ENCODE results near the gene NAA25. TPM values are rescaled to one million over a fixed set of nuclear protein-coding genes. Genes with fewer than 3 reads are reported as not detected.
"Not testable (repeated sequence)": the region's sequence is repeated elsewhere in the genome, so short reads cannot be mapped to it uniquely, and the experiment has no call there.

Gene NAA25
- total RNA-seq, 1 donor from 2014 or later = 24.1 TPM

DNA sequence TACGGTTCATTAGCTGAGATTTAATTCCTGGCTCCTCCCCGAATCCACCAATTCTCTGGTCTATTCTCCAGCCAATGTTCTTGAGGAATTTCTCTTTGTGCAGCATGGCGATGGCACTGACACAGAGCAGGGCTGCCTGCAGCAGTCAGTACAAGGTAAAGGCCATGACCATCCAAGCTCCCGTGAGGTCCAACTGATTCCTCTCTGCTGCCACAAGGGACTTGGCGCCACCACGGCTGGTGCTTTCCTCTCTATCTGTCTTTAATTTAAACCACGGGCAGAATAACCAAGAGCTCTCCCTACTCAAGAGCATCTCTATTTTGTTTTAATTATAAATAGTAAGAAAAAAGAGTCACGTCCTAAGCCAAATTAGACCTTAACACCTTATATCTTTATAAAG lies 107.8 kb downstream of the NAA25 start:
- intact Hi-C loops (cut with DNase I) = no loop called here
- H3K27me3 ChIP-seq = no peaks in the 10 kb centered on the region
- no peaks in the 10 kb centered on the region for H3K9me3 ChIP-seq
- no peak overlapping the region for H3K27ac ChIP-seq
- H3K36me3 ChIP-seq = no peaks in the 10 kb centered on the region
- peaks cover 6% of the 10 kb centered on the region for H3K4me1 ChIP-seq
- no peak overlapping the region for H3K4me3 ChIP-seq
- TF ChIP-seq POLR2AphosphoS5 (IDR thresholded peaks at IDR 0.05; ENCODE audit: insufficient read depth in 1 of 2, low read depth in 1 of 2) (no peak), POLR2A (IDR thresholded peaks at IDR 0.05) (no peak)
- TF ChIP-seq, protein P1, sequence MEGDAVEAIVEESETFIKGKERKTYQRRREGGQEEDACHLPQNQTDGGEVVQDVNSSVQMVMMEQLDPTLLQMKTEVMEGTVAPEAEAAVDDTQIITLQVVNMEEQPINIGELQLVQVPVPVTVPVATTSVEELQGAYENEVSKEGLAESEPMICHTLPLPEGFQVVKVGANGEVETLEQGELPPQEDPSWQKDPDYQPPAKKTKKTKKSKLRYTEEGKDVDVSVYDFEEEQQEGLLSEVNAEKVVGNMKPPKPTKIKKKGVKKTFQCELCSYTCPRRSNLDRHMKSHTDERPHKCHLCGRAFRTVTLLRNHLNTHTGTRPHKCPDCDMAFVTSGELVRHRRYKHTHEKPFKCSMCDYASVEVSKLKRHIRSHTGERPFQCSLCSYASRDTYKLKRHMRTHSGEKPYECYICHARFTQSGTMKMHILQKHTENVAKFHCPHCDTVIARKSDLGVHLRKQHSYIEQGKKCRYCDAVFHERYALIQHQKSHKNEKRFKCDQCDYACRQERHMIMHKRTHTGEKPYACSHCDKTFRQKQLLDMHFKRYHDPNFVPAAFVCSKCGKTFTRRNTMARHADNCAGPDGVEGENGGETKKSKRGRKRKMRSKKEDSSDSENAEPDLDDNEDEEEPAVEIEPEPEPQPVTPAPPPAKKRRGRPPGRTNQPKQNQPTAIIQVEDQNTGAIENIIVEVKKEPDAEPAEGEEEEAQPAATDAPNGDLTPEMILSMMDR (IDR thresholded peaks at IDR 0.05) = no peak
- no peak for DNase-seq (ENCODE audit: extremely low spot score in 2 of 2)

- H3K4me1 ChIP-seq; H3K27ac ChIP-seq; H3K9me3 ChIP-seq; H3K36me3 ChIP-seq; DNase-seq (ENCODE audit: extremely low spot score in 2 of 2); intact Hi-C loops (cut with DNase I); H3K4me3 ChIP-seq; H3K27me3 ChIP-seq: not testable (repeated sequence)
Observed at GRCh38 chr12:111999129-111999528, 109.5 kb downstream of the NAA25 start.

GRCh38 chr12:111998015-111998414 lies 110.6 kb downstream of the NAA25 start:
- Histone ChIP-seq H3K27me3 (no peaks in the 10 kb centered on the region), H3K4me1 (no peaks in the 10 kb centered on the region), H3K27ac (no peak overlapping the region), H3K36me3 (no peaks in the 10 kb centered on the region), H3K9me3 (no peaks in the 10 kb centered on the region), H3K4me3 (no peak overlapping the region)
- no peak for DNase-seq (ENCODE audit: extremely low spot score in 2 of 2)
- TF ChIP-seq POLR2AphosphoS5 (IDR thresholded peaks at IDR 0.05; ENCODE audit: insufficient read depth in 1 of 2, low read depth in 1 of 2) (no peak), POLR2A (IDR thresholded peaks at IDR 0.05) (no peak)
- TF ChIP-seq, protein P1 (IDR thresholded peaks at IDR 0.05) = no peak
- intact Hi-C loops (cut with DNase I) = no loop called here

- intact Hi-C loops (cut with DNase I) = no loop called here
- DNase-seq (ENCODE audit: extremely low spot score in 2 of 2) = no peak
- TF ChIP-seq POLR2AphosphoS5 (IDR thresholded peaks at IDR 0.05; ENCODE audit: insufficient read depth in 1 of 2, low read depth in 1 of 2) (no peak), POLR2A (IDR thresholded peaks at IDR 0.05) (no peak)
- TF ChIP-seq, protein P1 (IDR thresholded peaks at IDR 0.05) = no peak
- no peak overlapping the region for H3K27ac ChIP-seq
- H3K36me3 ChIP-seq = no peaks in the 10 kb centered on the region
- no peaks in the 10 kb centered on the region for H3K27me3 ChIP-seq
- no peak overlapping the region for H3K4me3 ChIP-seq
- no peaks in the 10 kb centered on the region for H3K9me3 ChIP-seq
- H3K4me1 ChIP-seq = no peaks in the 10 kb centered on the region
Observed at GRCh38 chr12:111997300-111997699, 111.3 kb downstream of the NAA25 start.

DNA sequence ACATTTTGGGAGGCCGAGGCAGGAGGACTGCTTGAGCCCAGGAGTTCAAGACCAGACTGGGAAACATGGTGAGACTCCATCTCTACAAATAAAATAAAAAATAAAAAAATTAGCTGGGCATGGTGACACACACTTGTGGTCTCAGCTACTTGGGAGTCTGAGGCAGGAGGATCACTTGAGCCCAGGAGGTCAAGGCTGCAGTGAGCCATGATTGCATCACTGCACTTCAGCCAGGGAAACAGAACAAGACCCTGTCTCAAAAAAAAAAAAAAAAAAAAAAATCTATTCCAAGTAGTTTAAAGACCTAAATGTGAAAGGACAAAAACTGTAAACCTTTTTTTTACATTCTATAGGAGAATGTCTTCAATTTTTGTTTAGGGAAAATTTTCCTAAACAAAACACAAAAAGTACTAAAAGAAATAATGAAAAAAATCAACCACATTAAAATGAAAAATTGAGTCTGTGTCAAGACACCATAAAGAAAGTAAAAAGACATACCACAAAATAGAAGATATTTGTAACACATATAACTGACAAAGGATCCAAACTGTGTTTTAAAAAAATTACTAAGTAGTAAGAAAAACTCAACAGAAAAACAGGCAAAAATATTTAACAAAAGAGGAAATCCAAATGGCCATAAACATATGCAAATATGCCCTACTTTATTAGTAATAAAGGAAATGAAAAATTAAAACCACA lies 112.7 kb downstream of the NAA25 start:
- DNase-seq (ENCODE audit: extremely low spot score in 2 of 2) = no peak
- Histone ChIP-seq H3K4me1 (no peaks in the 10 kb centered on the region), H3K4me3 (no peak overlapping the region), H3K27ac (no peak overlapping the region), H3K36me3 (no peaks in the 10 kb centered on the region), H3K9me3 (no peaks in the 10 kb centered on the region), H3K27me3 (no peaks in the 10 kb centered on the region)
- TF ChIP-seq, protein P1 (IDR thresholded peaks at IDR 0.05) = no peak
- no peak for TF ChIP-seq POLR2AphosphoS5 (IDR thresholded peaks at IDR 0.05; ENCODE audit: insufficient read depth in 1 of 2, low read depth in 1 of 2)
- no peak for TF ChIP-seq POLR2A (IDR thresholded peaks at IDR 0.05)
- intact Hi-C loops (cut with DNase I) = no loop called here

GRCh38 chr12:111994211-111995111 lies 114.1 kb downstream of the NAA25 start:
- H3K27ac ChIP-seq; H3K9me3 ChIP-seq; H3K36me3 ChIP-seq; H3K4me1 ChIP-seq; H3K27me3 ChIP-seq; DNase-seq (ENCODE audit: extremely low spot score in 2 of 2); intact Hi-C loops (cut with DNase I): not testable (repeated sequence)
- H3K4me3 ChIP-seq = peak overlapping the region; percentile 25 to 27

Measured in vagina (tissue), 2 donors.